Fibroblast of lung (primary cell): Measurements from ENCODE around the gene ADIRF. TPM values are rescaled to one million over a fixed set of nuclear protein-coding genes. Genes with fewer than 3 reads are reported as not detected.
A peak's percentile ranks its signal among the peaks of the same experiment; 100 is the strongest.
"Not testable (repeated sequence)": the region's sequence is repeated elsewhere in the genome, so short reads cannot be mapped to it uniquely, and the experiment has no call there.

ENCODE experiments used
- DNase-seq, 2 donors: peaks; one replicate each; pipeline versions ENCODE4 v3.0.0 to v3.0.0-alpha.2; 2010; ENCODE audit warnings: low read depth in 2 of 2
- H2AFZ ChIP-seq: 2 replicates; pipeline ENCODE4 v1.5.1; 2012; ENCODE audit warnings: low read length, control low read depth, inconsistent platforms
- H3K27ac ChIP-seq: 2 replicates; pipeline ENCODE4 v1.5.1; 2011; ENCODE audit warnings: low read length, control low read depth; ENCODE audit not compliant: insufficient read depth
- H3K27me3 ChIP-seq: 2 replicates; pipeline ENCODE4 v1.5.1; 2011; ENCODE audit warnings: mild to moderate bottlenecking, low read length; ENCODE audit not compliant: control insufficient read depth, insufficient read depth
- H3K36me3 ChIP-seq: 2 replicates; pipeline ENCODE4 v1.5.1; 2011; ENCODE audit warnings: low read length; ENCODE audit not compliant: control insufficient read depth, insufficient read depth
- H3K4me1 ChIP-seq: 2 replicates; pipeline ENCODE4 v1.5.1; 2011; ENCODE audit warnings: low read length; ENCODE audit not compliant: control insufficient read depth, insufficient read depth; ENCODE audit errors: extremely low read depth
- H3K4me2 ChIP-seq: 2 replicates; pipeline ENCODE4 v1.5.1; 2011; ENCODE audit warnings: low read length, control low read depth; ENCODE audit not compliant: insufficient read depth; ENCODE audit errors: extremely low read depth
- H3K4me3 ChIP-seq, 4 experiments: fragments of 200-600 bp in 1 of 4; sonication (generic) in 1 of 4; replicated peaks in 1 of 4; 2 replicates each; pipeline ENCODE4 v1.5.1; 2011 to 2016; ENCODE audit warnings: low read length in 4 of 4, low read depth in 3 of 4, mild to moderate bottlenecking in 3 of 4, control low read depth in 2 of 4, inconsistent platforms in 1 of 4, mixed read lengths in 1 of 4; ENCODE audit not compliant: insufficient read depth in 1 of 4; ENCODE audit errors: control extremely low read depth in 1 of 4
- H3K79me2 ChIP-seq: 2 replicates; pipeline ENCODE4 v1.5.1; 2012; ENCODE audit warnings: mild to moderate bottlenecking, low read length, inconsistent platforms; ENCODE audit not compliant: control insufficient read depth, insufficient read depth
- H3K9ac ChIP-seq: 2 replicates; pipeline ENCODE4 v1.5.1; 2011; ENCODE audit warnings: mild to moderate bottlenecking, low read length, control low read depth; ENCODE audit not compliant: insufficient read depth
- H3K9me3 ChIP-seq: 2 replicates; pipeline ENCODE4 v1.5.1; 2012; ENCODE audit warnings: low read depth, low read length; ENCODE audit not compliant: control insufficient read depth, insufficient read depth
- H4K20me1 ChIP-seq: 2 replicates; pipeline ENCODE4 v1.5.1; 2011; ENCODE audit warnings: low read length; ENCODE audit not compliant: control insufficient read depth, insufficient read depth; ENCODE audit errors: extremely low read depth
- polyA plus RNA-seq, 2 donors: library from polyadenylated mRNA; depleted of rRNA in 1 of 2; stranded (reverse) in 1 of 2; unstranded in 1 of 2; fragments of >200 nt; gene quantifications; 2 replicates each; pipeline ENCODE4 v1.2.1, GENCODE V29; 2011 to 2012; ENCODE audit warnings: missing spikeins in 1 of 2
- total RNA-seq: library from RNA; depleted of rRNA; stranded (reverse); fragments of >200 nt; gene quantifications from 2 replicates; pipeline ENCODE4 v1.2.1, GENCODE V29; 2014

ADIRF gene
- total and polyA plus RNA-seq, 2 donors (not counting 1 experiment from before 2014, with no cell fraction given): 39.4 to 142 TPM

GRCh38 chr10:87008303-87008702 is 40.0 kb downstream of the ADIRF start:
- not testable (repeated sequence) for H3K9me3 ChIP-seq, H3K4me1 ChIP-seq, H3K27me3 ChIP-seq, H3K4me3 ChIP-seq, H3K36me3 ChIP-seq, DNase-seq, H3K4me2 ChIP-seq, H3K9ac ChIP-seq, H3K27ac ChIP-seq, H3K79me2 ChIP-seq, H2AFZ ChIP-seq, H4K20me1 ChIP-seq

DNA sequence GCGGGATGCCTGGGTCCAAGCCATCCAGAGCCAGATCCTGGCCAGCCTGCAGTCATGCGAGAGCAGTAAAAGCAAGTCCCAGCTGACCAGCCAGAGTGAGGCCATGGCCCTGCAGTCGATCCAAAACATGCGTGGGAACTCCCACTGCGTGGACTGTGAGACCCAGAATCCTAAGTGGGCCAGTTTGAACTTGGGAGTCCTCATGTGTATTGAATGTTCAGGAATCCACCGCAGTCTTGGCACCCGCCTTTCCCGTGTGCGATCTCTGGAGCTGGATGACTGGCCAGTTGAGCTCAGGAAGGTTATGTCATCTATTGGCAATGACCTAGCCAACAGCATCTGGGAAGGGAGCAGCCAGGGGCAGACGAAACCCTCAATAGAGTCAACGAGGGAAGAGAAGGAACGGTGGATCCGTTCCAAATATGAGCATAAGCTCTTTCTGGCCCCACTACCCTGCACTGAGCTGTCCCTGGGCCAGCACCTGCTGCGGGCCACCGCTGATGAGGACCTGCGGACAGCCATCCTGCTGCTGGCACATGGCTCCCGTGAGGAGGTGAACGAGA is 40.9 kb downstream of the ADIRF start:
- not testable (repeated sequence) for H3K9me3 ChIP-seq, H4K20me1 ChIP-seq, H3K36me3 ChIP-seq, H3K79me2 ChIP-seq, H3K27me3 ChIP-seq, H3K4me2 ChIP-seq, H3K27ac ChIP-seq, H2AFZ ChIP-seq, DNase-seq, H3K4me1 ChIP-seq, H3K9ac ChIP-seq, H3K4me3 ChIP-seq

DNA sequence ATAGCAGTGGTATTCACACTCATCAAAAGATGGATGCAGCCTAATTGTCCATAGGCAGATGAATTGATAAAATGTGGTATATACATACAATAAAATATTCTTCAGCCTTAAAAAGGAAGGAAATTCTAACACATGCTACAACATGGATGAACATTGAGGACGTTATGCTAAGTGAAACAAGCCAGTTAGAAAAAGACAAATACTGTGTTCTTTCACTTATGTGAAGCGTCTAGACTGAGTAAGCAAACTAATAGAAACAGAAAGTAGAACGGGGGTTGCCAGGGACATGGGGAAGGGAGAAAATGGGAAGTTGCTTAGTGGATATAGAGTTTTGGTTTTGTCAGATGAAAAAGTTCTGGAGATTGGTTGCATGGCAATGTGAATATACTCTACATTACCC is 45.2 kb downstream of the ADIRF start:
- DNase-seq: not testable (repeated sequence)

DNA sequence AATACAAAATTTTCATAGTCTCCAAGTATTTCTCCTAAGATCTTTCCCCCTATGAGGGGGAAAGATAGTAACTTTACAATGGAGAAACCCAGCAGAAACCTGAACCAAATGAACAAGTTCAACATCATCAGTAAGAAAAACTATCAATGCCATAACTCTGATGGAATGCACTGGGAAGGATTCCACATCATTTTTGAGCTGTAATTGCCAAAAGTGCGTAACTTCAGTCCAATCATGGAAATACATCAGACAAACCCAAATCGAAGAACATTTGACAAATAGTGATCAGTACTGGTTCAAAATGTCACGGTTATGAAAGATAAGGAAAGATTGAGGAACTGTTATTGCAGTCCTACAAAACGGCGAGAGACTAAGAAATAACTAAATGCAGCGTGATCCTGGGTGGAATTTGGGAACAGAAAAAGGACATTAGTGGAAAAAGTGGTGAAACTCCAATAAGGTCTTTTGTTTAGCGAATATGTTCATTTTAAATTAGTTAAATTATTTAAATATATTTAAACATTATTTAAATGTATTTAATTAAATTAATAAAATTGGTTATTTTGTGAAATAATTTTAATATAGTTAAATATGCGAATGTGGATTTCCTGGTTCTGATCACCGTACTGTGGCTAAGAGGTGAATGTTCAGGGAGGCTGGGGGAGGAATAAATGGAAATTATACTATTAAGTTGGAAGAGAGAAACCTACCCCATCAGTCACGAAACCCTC is 46.9 kb downstream of the ADIRF start:
- H2AFZ ChIP-seq, H4K20me1 ChIP-seq, H3K27ac ChIP-seq, H3K27me3 ChIP-seq, H3K4me1 ChIP-seq, H3K4me2 ChIP-seq, H3K9ac ChIP-seq, H3K9me3 ChIP-seq, H3K4me3 ChIP-seq, H3K79me2 ChIP-seq, H3K36me3 ChIP-seq: not testable (repeated sequence)
- peak; percentile 28 to 34 for DNase-seq

More for the DNA sequence above, 45.2 kb downstream of the ADIRF start:
- not testable (repeated sequence) for H2AFZ ChIP-seq, H3K79me2 ChIP-seq, H3K4me1 ChIP-seq, H3K9ac ChIP-seq, H3K27ac ChIP-seq, H3K27me3 ChIP-seq, H3K4me2 ChIP-seq, H3K4me3 ChIP-seq, H4K20me1 ChIP-seq, H3K36me3 ChIP-seq, H3K9me3 ChIP-seq

- not testable (repeated sequence) for H3K27ac ChIP-seq, H3K79me2 ChIP-seq, H3K9me3 ChIP-seq, H2AFZ ChIP-seq, H3K4me3 ChIP-seq, H3K4me2 ChIP-seq, H3K36me3 ChIP-seq, H3K9ac ChIP-seq, H3K4me1 ChIP-seq, H3K27me3 ChIP-seq, H4K20me1 ChIP-seq, DNase-seq
These were observed 49.8 kb downstream of the ADIRF start for GRCh38 chr10:87018127-87018526.

DNA sequence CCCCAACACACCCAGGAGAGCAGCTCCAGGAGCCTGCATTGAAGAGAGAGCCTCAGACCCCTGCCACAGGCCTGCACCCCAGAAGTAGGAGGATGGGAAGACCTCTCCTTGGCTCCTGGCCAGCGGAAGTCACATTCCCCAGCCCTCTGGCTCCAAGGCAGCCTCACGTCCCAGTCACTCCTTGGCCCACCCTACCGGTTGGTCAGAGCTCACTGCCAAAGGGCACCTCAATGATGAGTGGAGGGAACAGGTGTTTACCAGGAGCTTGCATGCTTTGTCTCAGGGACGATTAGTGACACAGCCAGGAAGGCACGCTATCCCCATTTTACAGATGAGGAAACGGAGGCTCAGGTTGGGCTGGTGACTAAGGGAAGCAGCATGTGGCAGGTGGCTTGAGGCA is 50.8 kb downstream of the ADIRF start:
- H3K4me2 ChIP-seq, H3K4me3 ChIP-seq, H3K36me3 ChIP-seq, DNase-seq, H3K27ac ChIP-seq, H2AFZ ChIP-seq, H3K4me1 ChIP-seq, H3K9ac ChIP-seq, H3K79me2 ChIP-seq, H4K20me1 ChIP-seq, H3K27me3 ChIP-seq, H3K9me3 ChIP-seq: not testable (repeated sequence)

- H3K27me3 ChIP-seq, DNase-seq, H3K4me1 ChIP-seq, H3K4me3 ChIP-seq, H4K20me1 ChIP-seq, H3K36me3 ChIP-seq, H2AFZ ChIP-seq, H3K27ac ChIP-seq, H3K9ac ChIP-seq, H3K4me2 ChIP-seq, H3K79me2 ChIP-seq, H3K9me3 ChIP-seq: not testable (repeated sequence)
These were observed 51.2 kb downstream of the ADIRF start for GRCh38 chr10:87019504-87019903.
